Measurements from ENCODE around the gene PLCB4.
"Not testable (repeated sequence)": the region's sequence is repeated elsewhere in the genome, so short reads cannot be mapped to it uniquely, and the experiment has no call there.

Gene PLCB4

DNA sequence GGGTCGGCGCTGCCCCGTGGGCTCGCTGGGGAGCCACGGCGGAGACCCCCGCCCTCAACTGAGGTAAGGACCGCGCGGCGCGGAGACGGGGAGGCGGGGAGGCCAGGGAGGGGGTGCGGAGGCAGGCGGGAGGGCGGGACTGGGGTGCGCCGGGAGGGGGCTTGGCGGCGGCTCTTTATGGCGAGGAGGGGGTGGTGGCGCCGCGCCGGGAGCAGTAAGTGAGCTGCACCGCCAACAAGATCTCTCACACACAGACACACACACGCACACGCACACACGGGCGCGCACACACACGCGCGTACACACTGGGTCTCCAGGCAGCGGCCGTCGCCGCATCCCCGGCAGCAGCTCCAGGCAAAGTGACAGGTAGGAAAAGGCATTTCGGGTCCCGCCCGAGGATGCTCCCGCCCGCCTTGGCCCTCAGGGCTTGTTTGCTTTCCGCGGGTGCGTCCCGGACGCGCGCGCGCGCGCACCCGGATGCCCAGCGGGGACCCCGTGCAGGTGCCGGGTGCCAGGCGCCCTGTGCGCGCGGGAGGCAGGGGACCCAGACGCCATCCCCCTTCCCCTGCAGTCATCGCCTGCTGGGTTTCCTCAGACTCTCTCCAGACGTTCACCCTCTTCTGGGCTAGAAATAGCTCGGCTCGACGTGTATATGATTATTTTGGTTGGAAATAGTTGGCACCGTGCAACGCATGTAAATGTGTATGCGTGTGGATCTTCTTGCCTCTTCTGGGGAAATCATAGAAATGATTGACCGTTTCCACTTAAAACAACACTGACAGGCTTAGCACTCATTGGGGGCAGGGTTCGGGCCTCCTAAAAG, at the start of gene PLCB4:
TSS of gene PLCB4 (plus strand) at position 247 of the 823 bp plus-strand sequence. CDS start 238,728 bp downstream, outside the sequence.
- in situ Hi-C loops (cut with HindIII; ENCODE audit: low sequenced_read_pairs), result no loop called here

DNA sequence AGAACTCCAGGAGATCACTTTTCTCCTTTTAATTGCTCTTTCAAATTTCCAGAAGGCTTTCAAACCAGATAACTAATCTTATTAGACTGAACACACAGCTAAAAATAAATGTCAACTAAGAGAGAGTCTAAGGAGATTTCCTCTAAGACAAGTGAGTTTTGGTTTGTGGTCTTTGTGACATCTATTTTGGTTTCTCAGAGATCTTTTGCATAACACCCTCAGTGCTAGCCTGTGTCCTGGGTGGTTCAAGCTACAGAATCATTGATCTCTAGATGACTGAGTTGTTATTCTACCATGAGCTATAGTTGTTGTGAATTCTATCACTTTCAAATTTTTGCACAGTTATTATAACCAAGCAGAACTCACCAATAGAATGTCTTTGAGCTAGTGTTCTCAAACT, 49.1 kb upstream of the PLCB4 start:
- in situ Hi-C loops (cut with HindIII; ENCODE audit: low sequenced_read_pairs), result no loop called here

DNA sequence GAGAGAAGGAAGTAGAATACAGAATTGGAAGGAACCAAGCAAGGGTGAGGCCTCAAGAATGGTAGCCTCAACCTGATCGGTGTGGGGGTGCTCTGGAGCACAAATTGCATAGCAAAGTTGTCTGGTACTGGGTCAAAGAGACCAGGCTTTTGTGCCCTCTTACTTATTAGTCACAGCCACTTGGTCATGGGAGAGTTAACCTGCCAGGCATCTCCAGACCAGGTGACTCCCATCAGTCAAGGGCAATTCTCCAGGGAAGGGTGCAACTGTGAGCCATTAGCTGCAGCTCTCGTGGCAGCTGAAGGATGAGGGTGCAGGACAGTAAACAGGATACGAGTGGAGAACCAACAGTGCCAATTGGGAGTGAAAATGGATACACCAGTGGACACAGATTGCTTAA, 47.7 kb upstream of the PLCB4 start:
- in situ Hi-C loops (cut with HindIII; ENCODE audit: low sequenced_read_pairs), result no loop called here

DNA sequence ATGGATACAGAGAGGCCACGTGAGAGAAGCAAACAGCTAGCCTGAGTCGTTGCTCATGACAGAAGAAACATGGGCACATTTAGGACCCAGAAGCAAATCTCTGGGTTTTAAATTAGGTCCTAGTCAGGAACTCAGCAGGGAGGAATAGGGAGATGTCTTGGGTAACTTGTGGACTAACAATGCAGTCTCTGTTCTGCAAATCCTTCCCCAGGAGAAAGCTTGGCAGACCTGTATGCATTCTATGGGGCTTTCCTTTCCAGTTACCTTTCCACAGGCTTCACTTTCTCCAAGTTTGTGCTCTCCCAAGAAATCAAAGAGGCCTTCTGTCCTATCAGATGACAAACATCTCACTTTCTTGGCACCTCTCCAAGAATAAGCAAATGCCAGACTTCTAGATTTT, 47.2 kb upstream of the PLCB4 start:
- in situ Hi-C loops (cut with HindIII; ENCODE audit: low sequenced_read_pairs), result no loop called here

DNA sequence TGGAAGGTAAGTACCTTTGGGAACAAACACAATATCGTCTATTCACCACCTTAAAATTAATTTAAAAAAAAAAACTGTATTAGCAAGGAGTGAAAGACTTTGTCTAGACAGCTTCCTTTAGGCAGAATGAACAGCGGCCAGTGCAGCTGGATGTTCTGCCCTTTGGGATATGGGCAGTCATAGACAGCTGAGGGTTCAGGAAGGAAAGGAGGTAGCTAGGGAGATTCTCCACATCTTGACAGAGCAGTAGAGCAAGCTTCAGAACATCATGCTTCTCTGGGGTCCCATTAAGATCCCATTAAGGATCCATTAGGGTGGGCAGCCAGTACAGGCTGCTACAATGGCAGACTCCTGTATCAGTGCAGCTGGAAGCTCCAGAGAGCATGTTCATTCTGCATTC, 46.5 kb upstream of the PLCB4 start:
- in situ Hi-C loops (cut with HindIII; ENCODE audit: low sequenced_read_pairs), result no loop called here

DNA sequence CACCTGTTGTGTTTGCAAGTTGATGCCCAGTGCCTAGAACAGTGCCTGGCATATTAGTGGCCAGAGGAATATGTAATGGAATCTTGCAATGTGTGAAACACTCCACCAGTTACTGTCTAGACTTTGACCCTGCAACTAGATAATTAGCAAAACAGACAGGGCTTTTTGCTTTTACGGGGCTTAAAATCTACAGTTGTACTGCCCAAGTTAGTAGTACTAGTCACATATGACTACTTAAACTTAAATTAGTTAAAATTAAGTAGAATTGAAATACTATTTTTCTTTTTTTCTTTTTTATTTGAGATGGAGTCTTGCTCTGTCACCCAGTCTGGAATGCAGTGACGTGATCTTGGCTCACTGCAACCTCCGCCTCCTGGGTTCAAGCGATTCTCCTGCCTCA, 44.3 kb upstream of the PLCB4 start:
- in situ Hi-C loops (cut with HindIII; ENCODE audit: low sequenced_read_pairs), result no loop called here

DNA sequence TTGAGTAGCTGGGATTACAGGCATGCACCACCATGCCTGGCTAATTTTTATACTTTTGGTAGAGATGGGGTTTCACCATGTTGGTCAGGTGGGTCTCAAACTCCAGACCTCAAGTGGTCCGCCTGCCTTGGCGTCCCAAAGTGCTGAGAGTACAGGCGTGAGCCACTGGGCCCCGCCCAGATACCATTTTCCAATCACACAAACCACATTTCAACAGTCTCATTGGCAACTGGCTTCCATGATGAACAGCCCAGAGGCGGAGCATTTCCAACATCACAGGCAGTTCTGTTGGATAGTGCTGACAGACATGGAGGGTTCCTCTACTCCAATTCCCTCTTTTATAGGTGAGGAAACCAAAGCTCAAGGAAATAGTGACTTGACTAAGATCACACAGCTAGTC, 43.9 kb upstream of the PLCB4 start:
- in situ Hi-C loops (cut with HindIII; ENCODE audit: low sequenced_read_pairs), result no loop called here

DNA sequence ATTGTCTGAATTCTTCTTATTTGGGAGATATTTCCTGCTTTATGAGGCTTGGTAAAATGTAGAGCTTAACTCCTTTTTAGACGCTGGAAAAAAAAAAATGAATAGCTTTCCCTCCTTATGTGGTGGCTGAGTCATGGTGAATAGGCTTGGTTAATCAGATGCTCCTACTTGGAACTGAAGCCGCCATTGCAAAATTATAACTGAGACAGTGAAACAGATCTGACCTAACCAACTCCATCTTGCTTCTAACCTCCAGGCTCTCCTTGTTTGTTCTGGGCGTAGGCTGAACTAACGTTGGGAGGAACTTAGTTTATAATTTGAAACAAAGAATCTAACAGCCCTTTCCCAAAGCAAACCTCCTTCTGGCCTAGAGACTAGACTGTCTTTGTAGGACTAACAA, 43.2 kb upstream of the PLCB4 start:
- in situ Hi-C loops (cut with HindIII; ENCODE audit: low sequenced_read_pairs), result no loop called here

DNA sequence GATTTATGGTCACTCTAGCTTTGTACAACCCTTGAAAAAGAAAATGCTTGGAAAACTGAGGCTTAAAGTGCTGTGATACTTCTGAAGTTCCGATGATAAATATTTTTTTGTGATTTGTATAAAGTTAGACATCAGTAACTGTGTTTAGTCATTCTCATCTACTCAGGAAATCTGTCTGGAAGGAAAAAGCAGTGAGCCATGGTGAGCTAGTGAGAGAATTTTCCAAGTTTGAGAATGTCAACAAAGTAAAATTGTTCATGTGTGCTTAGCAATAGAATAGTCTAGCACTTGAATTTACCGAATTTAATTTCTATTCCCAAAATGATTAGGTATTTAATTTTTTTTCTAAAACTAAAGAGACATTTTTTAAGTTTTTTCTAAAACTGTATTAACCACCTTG, 41.3 kb upstream of the PLCB4 start:
- in situ Hi-C loops (cut with HindIII; ENCODE audit: low sequenced_read_pairs), result no loop called here

DNA sequence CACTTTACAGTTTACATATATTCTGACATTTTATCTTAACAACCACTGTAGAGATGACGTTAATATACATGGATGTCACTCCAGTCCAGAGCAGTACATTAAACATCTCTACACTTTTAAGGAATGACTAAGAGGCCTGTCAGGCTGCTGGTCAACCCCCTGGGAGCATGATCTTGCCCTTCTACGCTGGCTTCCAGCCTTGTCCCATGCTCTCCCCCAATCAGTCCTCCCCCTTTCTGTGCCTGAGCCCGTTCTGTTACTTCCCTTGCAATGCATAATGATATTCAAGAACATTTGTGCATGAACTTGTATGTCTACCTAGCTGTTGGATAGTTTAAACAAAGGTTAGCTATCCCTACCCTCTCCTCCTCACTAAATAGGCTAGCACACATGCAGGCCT, 40.5 kb upstream of the PLCB4 start:
- in situ Hi-C loops (cut with HindIII; ENCODE audit: low sequenced_read_pairs), result no loop called here

DNA sequence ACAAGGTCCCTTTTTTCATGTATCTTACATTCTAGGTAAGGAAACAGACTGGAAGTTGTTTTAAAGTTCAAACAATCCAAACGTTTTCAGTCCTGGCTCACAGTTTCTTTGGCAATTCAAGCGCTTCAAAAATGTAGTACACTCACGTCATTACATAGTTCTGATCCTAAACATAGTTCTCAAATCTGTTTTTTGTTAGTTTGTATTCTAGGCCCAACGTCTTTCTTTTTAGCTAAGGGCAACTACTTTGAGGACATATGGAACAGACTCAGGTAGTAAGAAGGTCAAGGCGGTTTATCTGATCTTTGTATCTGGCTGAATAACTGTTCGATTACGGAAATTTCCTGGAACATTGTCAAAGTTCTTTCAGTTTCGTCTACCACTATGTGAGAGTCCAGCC, 36.9 kb upstream of the PLCB4 start:
- in situ Hi-C loops (cut with HindIII; ENCODE audit: low sequenced_read_pairs), result no loop called here

DNA sequence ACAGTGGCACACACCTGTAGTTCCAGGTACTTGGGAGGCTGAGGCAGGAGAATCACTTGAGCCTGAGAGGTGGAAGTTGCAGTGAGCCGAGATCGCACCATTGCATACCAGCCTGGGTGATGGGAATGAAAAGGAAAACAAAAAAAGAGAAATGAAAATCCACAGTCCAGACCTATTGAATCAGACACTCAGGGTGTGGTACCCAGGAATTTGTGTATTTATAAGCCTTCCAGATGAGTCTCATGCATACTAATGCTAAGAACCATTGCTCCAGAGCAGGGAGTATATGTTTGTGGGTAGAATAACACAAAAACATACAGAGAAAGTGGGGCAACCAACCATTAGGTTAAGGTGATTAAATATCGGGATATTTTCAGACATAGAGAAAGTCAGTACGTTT, 36.1 kb upstream of the PLCB4 start:
- in situ Hi-C loops (cut with HindIII; ENCODE audit: low sequenced_read_pairs), result no loop called here

DNA sequence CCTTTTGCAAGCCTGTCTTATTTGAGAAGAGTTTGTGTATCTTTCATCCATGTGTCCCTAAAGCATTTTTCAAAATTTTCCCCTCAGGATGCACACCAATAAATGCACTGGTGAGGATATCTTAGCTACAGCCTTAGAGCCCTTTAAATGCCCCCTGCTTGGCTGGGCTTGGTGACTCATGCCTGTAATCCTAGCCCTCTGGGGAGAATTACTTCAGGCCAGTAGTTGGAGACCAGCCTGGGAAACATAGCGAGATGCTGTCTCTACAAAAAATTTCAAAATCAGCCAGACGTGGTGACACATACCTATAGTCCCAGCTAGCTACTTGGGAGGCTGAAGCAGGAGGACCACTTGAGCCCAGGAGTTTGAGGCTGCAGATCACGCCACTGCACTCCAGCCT, 33.8 kb upstream of the PLCB4 start:
- in situ Hi-C loops (cut with HindIII; ENCODE audit: low sequenced_read_pairs), result no loop called here

DNA sequence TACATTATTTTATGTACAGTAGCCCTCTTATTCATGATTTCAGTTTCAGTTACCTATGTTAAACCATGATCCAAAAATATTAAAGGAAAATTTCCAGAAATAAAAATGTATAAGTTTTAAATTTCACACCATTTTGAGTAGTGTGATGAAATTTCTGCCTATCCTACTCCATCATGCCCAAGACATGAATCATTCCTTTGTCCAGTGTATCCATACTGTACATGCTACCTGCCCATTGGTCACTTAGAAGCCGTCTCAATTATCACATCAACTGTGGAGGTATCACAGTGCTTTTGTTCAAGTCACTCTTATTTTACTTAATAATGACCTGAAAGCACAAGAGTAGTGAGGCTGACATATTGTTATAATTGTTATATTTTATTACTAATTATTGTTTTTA, 32.3 kb upstream of the PLCB4 start:
- in situ Hi-C loops (cut with HindIII; ENCODE audit: low sequenced_read_pairs), result no loop called here

DNA sequence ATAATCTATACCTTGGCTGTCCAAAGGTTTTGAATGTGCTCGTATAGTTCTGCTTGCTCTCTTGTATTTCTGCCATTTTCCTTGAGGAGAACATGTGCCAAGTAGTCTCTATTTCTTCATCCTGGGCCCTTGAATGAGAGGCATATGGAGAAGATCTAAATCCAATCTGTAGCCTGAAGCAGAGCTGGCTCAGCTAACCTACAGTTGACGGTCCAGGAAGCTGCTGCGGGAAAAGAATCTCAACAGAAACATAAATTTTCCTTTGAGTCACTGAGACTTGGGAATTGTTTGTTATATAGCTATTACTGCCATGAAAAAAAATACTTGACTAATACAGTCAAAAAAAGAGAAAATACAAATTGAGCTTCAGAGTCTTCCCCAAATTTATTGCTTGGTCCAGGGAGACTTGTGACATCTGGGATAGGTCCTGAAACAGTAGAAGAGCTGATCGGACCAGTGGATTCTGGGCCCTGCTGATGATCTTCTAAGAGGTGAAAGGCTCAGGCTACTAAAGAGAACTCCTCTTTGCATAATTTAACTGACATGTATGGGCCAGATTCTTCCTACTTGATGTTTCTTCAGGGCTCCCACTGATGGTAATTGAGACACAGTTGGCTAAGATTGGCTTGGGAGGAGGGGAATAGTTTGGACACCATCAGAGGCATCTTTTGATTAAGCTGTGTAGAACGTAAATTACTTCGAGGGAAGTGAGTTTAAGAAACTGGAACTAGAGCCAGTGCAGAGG, 29.9 kb upstream of the PLCB4 start:
- in situ Hi-C loops (cut with HindIII; ENCODE audit: low sequenced_read_pairs), result no loop called here

DNA sequence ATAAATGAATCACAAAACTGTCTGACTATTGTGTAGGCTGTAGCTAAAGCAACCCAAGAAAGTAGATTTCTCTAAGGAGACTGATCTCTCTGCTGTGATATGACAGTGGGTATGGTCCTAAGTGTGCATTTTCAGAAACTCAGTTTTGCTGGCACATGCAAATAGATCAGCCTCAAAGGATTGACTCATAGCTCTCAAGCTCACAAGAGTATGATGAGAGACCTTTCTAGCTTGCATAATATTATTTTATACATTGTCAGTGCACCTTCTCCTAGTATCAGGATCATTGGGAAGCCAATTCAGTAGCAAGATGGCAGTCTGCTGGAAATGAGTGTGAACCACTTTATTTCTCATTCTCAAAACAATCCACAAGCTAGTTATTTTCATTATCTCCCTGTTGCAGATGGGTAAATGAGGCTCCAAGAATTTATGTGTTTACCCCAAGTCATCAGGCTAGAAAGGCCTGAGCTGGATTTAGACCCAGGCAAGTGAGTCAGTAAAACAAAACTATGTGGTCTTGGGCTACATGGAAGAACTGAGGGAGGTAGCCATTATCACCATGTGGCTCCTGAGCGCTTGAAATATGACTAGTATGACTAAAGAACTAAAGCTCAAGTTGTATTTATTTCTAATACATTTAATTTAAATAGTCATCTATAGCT, 27.9 kb upstream of the PLCB4 start:
- in situ Hi-C loops (cut with HindIII; ENCODE audit: low sequenced_read_pairs), result no loop called here

DNA sequence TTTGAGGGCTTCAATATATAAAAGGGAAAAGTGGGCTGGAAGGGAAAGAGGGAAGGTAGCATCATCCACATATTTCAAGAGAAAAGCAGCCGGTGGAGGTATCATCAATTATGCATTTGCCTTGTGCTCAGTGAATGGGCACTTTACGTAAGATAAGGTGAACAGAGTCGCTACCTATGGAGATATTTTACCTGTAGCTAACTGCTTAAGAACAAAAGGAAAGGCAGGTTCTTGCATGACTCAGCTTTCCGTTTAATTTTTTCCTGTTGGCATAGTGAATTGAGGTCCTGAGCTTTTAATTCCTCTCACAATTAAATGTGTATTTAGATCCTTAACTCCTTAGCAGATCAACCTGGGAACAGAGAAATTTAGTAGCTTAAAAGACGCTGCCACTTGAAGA, 25.5 kb upstream of the PLCB4 start:
- in situ Hi-C loops (cut with HindIII; ENCODE audit: low sequenced_read_pairs), result no loop called here

DNA sequence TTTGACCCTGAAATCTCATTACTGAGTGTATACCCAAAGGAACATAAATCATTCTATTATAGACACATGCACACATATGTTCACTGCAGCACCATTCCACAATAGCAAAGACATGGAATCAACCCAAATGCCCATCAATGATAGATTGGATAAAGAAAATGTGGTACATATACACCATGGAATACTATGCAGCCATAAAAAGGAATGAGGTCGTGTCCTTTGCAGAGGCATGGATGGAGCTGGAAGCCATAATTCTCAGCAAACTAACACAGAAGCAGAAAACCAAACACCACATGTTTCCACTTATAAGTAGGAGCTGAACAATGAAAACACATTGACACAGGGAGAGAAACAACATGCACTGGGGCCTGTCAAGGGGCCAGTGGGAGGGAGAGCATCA, 21.0 kb upstream of the PLCB4 start:
- in situ Hi-C loops (cut with HindIII; ENCODE audit: low sequenced_read_pairs), result not testable (repeated sequence)

DNA sequence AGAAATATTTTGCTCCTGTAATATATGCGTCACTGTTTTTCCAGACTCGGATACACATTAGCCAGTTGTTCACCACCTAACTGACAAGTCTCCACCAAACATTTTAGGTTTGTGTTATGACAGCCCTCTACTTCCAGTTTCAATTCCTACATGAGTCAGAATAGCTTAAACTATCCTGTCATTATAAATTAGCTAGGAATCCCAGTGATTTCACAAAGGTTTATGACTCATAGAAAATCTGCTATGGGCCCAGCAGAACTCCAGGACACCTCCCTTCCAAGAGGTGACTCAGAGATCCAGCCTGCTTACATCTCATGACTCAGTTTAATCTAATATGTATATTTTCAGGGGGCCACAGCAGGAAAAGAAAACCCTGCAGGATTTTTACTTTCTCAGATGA, 17.4 kb upstream of the PLCB4 start:
- in situ Hi-C loops (cut with HindIII; ENCODE audit: low sequenced_read_pairs), result no loop called here

DNA sequence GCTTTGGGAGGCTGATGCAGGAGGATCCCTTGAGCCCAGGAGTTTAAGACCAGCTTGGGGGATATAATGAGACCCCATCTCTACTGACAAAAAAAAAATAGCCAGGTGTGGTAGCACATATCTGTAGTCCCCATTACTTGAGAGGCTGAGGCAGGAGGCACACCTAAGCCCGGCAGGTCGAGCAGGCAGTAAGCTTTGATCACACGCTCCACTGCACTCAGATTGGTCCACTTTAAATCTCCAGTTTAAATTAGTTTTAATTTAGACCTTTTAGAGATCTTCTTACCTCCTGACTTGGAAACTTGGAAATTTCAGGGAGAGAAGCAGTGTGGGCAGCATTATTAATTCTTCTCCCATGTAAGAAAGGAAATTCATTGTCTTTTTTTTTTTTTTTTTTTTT, 16.8 kb upstream of the PLCB4 start:
- in situ Hi-C loops (cut with HindIII; ENCODE audit: low sequenced_read_pairs), result no loop called here

DNA sequence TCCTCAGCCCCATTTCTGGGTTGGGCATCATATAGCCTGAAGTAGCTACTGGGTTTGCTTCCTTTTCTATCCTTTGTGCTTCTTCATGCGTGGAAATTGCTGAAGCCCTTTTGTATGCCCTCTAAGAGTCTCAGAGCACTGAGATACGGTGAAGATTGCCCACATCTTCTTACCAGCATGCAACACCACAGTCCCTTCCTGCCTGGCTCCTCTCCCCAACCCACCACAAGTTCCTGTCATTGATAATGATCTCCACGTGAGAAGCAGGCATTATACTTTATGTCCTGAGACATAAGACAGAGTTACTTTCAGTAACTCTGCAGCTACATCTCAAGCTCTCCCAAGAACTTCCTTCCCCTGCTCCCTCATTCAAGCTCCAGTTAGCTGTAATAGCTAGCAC, 15.8 kb upstream of the PLCB4 start:
- in situ Hi-C loops (cut with HindIII; ENCODE audit: low sequenced_read_pairs), result no loop called here

DNA sequence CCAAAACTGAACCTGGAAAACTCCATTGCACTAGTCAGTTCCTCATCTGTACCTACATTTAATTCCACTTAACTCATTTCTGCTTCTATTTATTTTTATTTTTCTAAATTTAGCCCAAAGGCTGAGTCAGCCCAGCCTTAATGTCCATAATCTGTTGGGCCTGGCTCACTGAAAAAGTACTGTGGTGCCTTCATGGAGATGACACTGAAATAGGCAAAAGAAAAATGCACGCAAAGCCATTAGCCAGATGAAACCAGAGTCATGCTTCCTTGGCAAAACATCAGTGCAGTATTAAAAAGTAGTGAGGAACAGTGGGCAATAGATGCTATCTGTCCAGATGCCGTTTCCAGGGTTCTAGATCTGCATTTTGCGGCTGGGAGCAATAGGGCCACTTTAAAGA, 14.7 kb upstream of the PLCB4 start:
- in situ Hi-C loops (cut with HindIII; ENCODE audit: low sequenced_read_pairs), result no loop called here

All from DLD1 (cell line).